Measurements from ENCODE around the gene SBK1.

Gene SBK1

GRCh38 chr16:28282045-28282444 lies 10.3 kb upstream of the SBK1 start:
- no peak for DNase-seq (ENCODE audit: low read depth)

GRCh38 chr16:28283173-28283572 lies 9.2 kb upstream of the SBK1 start:
- no peak for DNase-seq (ENCODE audit: low read depth)

GRCh38 chr16:28283798-28284577 lies 8.3 kb upstream of the SBK1 start:
- DNase-seq (ENCODE audit: low read depth): no peak

- DNase-seq (ENCODE audit: low read depth): no peak
Measured at GRCh38 chr16:28285649-28286048, 6.7 kb upstream of the SBK1 start.

GRCh38 chr16:28288114-28288513 lies 4.2 kb upstream of the SBK1 start:
- no peak for DNase-seq (ENCODE audit: low read depth)

- no peak for DNase-seq (ENCODE audit: low read depth)
Measured at GRCh38 chr16:28289048-28289447, 3.3 kb upstream of the SBK1 start.

GRCh38 chr16:28289939-28290858 lies 2.1 kb upstream of the SBK1 start:
- no peak for DNase-seq (ENCODE audit: low read depth)

- DNase-seq (ENCODE audit: low read depth): no peak
Measured at GRCh38 chr16:28290859-28291254, 1.5 kb upstream of the SBK1 start.

- no peak for DNase-seq (ENCODE audit: low read depth)
Measured at GRCh38 chr16:28292731-28293600, 641 bp downstream of the SBK1 start.

GRCh38 chr16:28293601-28293960 lies 1.3 kb downstream of the SBK1 start:
- DNase-seq (ENCODE audit: low read depth): no peak

- no peak for DNase-seq (ENCODE audit: low read depth)
Measured at GRCh38 chr16:28294201-28294600, 1.9 kb downstream of the SBK1 start.

- no peak for DNase-seq (ENCODE audit: low read depth)
Measured at GRCh38 chr16:28295276-28295675, 3.0 kb downstream of the SBK1 start.

GRCh38 chr16:28297308-28297707 lies 5.0 kb downstream of the SBK1 start:
- DNase-seq (ENCODE audit: low read depth): no peak

GRCh38 chr16:28297784-28298510 lies 5.6 kb downstream of the SBK1 start:
- no peak for DNase-seq (ENCODE audit: low read depth)

- no peak for DNase-seq (ENCODE audit: low read depth)
Measured at GRCh38 chr16:28298511-28298878, 6.2 kb downstream of the SBK1 start.

- DNase-seq (ENCODE audit: low read depth): no peak
Measured at GRCh38 chr16:28300327-28300726, 8.0 kb downstream of the SBK1 start.

GRCh38 chr16:28301154-28301553 lies 8.8 kb downstream of the SBK1 start:
- DNase-seq (ENCODE audit: low read depth): no peak

- DNase-seq (ENCODE audit: low read depth): no peak
Measured at GRCh38 chr16:28301620-28302019, 9.3 kb downstream of the SBK1 start.

- DNase-seq (ENCODE audit: low read depth): no peak
Measured at GRCh38 chr16:28303132-28303531, 10.8 kb downstream of the SBK1 start.

GRCh38 chr16:28304214-28304613 lies 11.9 kb downstream of the SBK1 start:
- no peak for DNase-seq (ENCODE audit: low read depth)

GRCh38 chr16:28307936-28308335 lies 15.6 kb downstream of the SBK1 start:
- DNase-seq (ENCODE audit: low read depth): no peak

All from activated T-cell treated with anti-CD3 and anti-CD28 coated beads for 24 hours (primary cell).